Measurements from ENCODE around the gene FRMD4B.

Gene FRMD4B

DNA sequence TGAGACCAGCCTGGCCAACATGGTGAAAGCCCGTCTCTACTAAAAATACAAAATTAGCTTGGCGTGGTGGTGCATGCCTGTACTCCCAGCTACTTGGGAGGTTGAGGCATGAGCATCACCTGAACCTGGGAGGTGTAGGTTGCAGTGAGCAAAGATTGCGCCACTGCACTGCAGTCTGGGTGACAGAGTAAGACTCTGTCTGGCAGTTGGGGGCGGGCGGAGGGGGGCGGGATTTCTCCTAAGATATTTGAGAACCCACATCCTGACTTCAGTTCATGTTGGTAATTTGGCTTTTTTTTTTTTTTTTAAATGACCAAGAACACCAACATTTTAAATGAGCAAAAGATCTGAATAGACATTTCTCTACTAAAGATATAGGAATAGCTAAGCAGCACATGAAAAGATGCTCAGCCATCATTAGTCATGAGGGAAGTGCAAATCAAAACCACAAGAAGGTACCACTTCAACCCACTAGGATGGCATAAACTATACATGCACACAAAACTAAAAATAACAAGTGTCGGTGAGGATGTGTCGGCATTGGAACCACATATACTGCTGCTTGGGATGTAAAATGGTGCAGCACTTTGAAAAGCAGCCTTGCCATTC is 187.9 kb downstream of the FRMD4B start:
- H3K4me3 ChIP-seq (ENCODE audit: low read depth, low read length), result no peak overlapping the region
- TF ChIP-seq, protein P1, sequence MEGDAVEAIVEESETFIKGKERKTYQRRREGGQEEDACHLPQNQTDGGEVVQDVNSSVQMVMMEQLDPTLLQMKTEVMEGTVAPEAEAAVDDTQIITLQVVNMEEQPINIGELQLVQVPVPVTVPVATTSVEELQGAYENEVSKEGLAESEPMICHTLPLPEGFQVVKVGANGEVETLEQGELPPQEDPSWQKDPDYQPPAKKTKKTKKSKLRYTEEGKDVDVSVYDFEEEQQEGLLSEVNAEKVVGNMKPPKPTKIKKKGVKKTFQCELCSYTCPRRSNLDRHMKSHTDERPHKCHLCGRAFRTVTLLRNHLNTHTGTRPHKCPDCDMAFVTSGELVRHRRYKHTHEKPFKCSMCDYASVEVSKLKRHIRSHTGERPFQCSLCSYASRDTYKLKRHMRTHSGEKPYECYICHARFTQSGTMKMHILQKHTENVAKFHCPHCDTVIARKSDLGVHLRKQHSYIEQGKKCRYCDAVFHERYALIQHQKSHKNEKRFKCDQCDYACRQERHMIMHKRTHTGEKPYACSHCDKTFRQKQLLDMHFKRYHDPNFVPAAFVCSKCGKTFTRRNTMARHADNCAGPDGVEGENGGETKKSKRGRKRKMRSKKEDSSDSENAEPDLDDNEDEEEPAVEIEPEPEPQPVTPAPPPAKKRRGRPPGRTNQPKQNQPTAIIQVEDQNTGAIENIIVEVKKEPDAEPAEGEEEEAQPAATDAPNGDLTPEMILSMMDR (IDR thresholded peaks at IDR 0.05; ENCODE audit: control insufficient read depth, extremely low read depth, insufficient read depth), result no peak
- no peak for DNase-seq (ENCODE audit: low read depth)

DNA sequence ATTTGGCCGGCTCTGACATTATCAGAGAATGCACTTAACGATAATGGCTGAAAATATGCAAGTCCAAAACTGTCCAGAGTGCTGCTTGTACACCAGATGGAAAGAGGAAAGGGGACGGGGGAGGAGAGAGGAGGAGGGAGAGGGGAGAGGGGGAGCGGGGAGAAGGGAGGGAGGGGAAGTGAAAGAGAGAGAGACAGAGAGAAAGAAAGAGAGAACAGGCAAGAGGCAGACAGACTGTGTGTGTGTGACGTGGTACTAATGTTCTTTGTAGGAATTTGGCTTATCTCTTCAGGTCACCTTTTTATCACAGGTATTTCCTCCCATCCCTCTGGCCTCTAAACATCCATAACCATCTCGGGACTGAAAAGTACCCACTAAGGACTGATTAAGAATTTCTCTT is 188.4 kb downstream of the FRMD4B start:
- TF ChIP-seq, protein P1 (IDR thresholded peaks at IDR 0.05; ENCODE audit: control insufficient read depth, extremely low read depth, insufficient read depth), result no peak

DNA sequence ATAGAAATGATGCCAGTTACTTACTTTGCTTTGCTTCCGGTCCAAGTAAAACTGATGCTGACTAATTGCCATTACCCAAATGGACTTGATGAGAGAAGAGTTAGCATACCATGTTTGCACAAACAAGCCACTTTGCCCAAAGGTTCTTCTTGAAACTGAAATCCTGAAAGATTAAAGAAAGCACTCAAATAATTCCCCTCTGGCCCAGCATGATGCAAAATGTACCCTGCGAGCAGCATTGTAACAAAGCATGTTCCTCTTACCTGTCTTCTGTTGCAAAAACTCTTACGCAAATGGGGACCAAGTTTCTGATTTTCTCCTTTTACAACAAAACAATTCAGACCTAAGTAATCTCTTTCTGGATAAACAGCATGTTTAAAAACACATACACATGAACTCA is 189.0 kb downstream of the FRMD4B start:
- TF ChIP-seq, protein P1 (IDR thresholded peaks at IDR 0.05; ENCODE audit: control insufficient read depth, extremely low read depth, insufficient read depth), result no peak
- H3K4me3 ChIP-seq (ENCODE audit: low read depth, low read length), result no peak overlapping the region
- no peak for DNase-seq (ENCODE audit: low read depth)

More for the DNA sequence above, 188.4 kb downstream of the FRMD4B start:
- no peak overlapping the region for H3K4me3 ChIP-seq (ENCODE audit: low read depth, low read length)
- no peak for DNase-seq (ENCODE audit: low read depth)

DNA sequence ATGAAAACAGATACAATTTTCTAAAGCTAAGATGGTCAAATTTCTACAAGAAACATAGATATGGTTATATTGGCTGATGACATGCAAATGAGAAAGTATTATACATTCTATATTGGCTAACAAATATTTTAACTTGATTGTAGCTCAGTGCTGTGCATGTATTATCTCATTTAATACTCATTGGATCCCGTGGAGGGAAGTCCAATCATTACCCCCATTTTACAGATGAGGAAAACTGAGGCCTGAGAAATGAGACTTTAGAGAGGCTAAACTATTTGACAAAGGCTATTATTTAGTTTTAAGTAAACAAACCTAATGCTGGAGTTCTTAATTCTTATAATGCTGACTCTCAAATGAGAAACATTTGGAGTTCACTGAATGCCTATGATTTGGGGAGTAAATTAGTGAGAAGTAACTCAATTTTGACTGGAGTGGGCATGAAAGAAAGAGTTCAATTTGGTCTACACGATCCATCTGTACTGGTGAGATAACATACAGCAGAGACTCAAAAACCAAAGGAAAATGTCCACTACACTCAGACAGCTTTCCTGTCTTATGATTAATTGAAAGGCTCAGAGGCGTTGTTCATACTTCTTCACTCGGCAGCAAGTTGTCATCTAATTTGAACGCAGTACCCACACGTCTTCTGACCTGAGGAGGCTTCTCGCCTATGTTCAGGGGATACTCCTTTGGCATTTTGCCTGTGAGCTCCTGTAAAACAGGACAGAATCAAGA is 191.3 kb downstream of the FRMD4B start:
- H3K4me3 ChIP-seq (ENCODE audit: low read depth, low read length), result no peak overlapping the region
- no peak for DNase-seq (ENCODE audit: low read depth)
- TF ChIP-seq, protein P1 (IDR thresholded peaks at IDR 0.05; ENCODE audit: control insufficient read depth, extremely low read depth, insufficient read depth), result no peak

DNA sequence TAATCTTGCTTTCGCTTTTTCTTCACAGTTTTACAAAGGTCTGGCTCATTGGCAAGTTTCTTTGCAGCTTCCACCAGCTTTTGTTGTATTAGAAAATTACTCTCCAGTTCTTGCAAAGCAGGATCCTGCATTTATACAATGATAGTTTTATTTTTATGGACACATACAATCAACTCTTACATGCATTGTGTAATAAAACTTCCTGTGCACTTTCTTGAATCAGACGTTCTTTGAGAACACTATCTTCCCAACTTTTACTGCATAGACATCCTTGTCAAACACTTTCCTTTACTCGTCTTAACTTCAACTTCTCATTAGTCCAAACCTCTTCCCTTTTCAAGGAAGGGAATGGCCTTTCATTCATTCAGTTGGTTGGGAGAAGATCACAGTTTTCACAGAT is 192.1 kb downstream of the FRMD4B start:
- no peak for DNase-seq (ENCODE audit: low read depth)
- no peak overlapping the region for H3K4me3 ChIP-seq (ENCODE audit: low read depth, low read length)
- TF ChIP-seq, protein P1 (IDR thresholded peaks at IDR 0.05; ENCODE audit: control insufficient read depth, extremely low read depth, insufficient read depth), result no peak

DNA sequence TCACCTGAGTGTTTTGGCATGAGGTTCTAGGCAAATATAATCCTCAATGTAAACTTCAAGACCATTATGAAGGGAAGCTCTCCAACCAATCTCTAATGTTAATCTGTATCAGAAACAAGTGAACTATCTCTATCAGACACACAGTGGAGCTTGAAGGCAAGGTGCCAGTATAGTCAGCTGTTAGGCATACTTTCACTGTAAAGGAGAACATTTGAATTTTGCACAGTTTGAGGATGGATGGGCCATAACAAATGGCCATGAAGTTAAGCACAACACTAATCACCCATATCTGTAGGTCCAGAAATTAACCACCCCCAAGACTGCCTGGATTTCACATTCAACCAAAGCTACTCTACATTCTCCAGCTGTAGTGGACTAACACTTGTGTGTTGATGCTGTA is 194.4 kb downstream of the FRMD4B start:
- no peak overlapping the region for H3K4me3 ChIP-seq (ENCODE audit: low read depth, low read length)
- no peak for DNase-seq (ENCODE audit: low read depth)
- TF ChIP-seq, protein P1 (IDR thresholded peaks at IDR 0.05; ENCODE audit: control insufficient read depth, extremely low read depth, insufficient read depth), result no peak
